Superior temporal gyrus (tissue), 1 donor: ENCODE measurements around the gene AP1G2.
"Not testable (repeated sequence)": the region's sequence is repeated elsewhere in the genome, so short reads cannot be mapped to it uniquely, and the experiment has no call there.

Source experiments
- DNase-seq: peaks from one replicate; pipeline ENCODE4 v3.0.0-alpha.2; 2016; ENCODE audit errors: extremely low spot score

The AP1G2 gene

GRCh38 chr14:23567186-23568020 lies at the start of gene AP1G2:
Gene AP1G2 (minus strand): TSS chr14:23567791. CDS start chr14:23567314, 477 bp downstream.
- DNase-seq, result peak; percentile 53

- no peak for DNase-seq
These were observed 48.3 kb upstream of the AP1G2 start for GRCh38 chr14:23615856-23616255.

- DNase-seq, result no peak
These were observed 46.8 kb upstream of the AP1G2 start for GRCh38 chr14:23614395-23614828.

GRCh38 chr14:23613242-23614070 lies 45.9 kb upstream of the AP1G2 start:
- DNase-seq, result no peak

- no peak for DNase-seq
These were observed 45.2 kb upstream of the AP1G2 start for GRCh38 chr14:23612802-23613201.

GRCh38 chr14:23612354-23612732 lies 44.8 kb upstream of the AP1G2 start:
- no peak for DNase-seq

- DNase-seq, result no peak
These were observed 43.3 kb upstream of the AP1G2 start for GRCh38 chr14:23610815-23611289.

GRCh38 chr14:23610090-23610814 lies 42.7 kb upstream of the AP1G2 start:
- no peak for DNase-seq

- DNase-seq, result not testable (repeated sequence)
These were observed 42.0 kb upstream of the AP1G2 start for GRCh38 chr14:23609411-23610089.

GRCh38 chr14:23609001-23609400 lies 41.4 kb upstream of the AP1G2 start:
- no peak for DNase-seq

- no peak for DNase-seq
These were observed 40.9 kb upstream of the AP1G2 start for GRCh38 chr14:23608454-23608853.

- DNase-seq, result peak; percentile 19
These were observed 38.5 kb upstream of the AP1G2 start for GRCh38 chr14:23605931-23606585.

- no peak for DNase-seq
These were observed 37.1 kb upstream of the AP1G2 start for GRCh38 chr14:23604675-23605170.

- no peak for DNase-seq
These were observed 36.6 kb upstream of the AP1G2 start for GRCh38 chr14:23604148-23604547.

GRCh38 chr14:23603103-23603502 lies 35.5 kb upstream of the AP1G2 start:
- no peak for DNase-seq

- DNase-seq, result no peak
These were observed 34.8 kb upstream of the AP1G2 start for GRCh38 chr14:23602181-23603095.

GRCh38 chr14:23601845-23602180 lies 34.2 kb upstream of the AP1G2 start:
- no peak for DNase-seq

- no peak for DNase-seq
These were observed 33.8 kb upstream of the AP1G2 start for GRCh38 chr14:23601424-23601823.

GRCh38 chr14:23600806-23601205 lies 33.2 kb upstream of the AP1G2 start:
- no peak for DNase-seq

GRCh38 chr14:23600322-23600707 lies 32.7 kb upstream of the AP1G2 start:
- DNase-seq, result no peak
